Stimulated activated CD4-positive, alpha-beta T cell treated with anti-CD3 and anti-CD28 coated beads, Interleukin-1b, Interleukin-23, amount 100 ng/mL, for 1 hour (primary cell): ENCODE data around the gene DLGAP3.
"Not testable (repeated sequence)": the region's sequence is repeated elsewhere in the genome, so short reads cannot be mapped to it uniquely, and the experiment has no call there.

Experiments used
- DNase-seq, 2 donors: peaks; one replicate each; pipeline ENCODE4 v3.0.0-alpha.2; 2020; ENCODE audit warnings: low read depth in 2 of 2

DLGAP3 gene

GRCh38 chr1:34842073-34842472 is 87.4 kb downstream of the DLGAP3 start:
- no peak for DNase-seq

DNA sequence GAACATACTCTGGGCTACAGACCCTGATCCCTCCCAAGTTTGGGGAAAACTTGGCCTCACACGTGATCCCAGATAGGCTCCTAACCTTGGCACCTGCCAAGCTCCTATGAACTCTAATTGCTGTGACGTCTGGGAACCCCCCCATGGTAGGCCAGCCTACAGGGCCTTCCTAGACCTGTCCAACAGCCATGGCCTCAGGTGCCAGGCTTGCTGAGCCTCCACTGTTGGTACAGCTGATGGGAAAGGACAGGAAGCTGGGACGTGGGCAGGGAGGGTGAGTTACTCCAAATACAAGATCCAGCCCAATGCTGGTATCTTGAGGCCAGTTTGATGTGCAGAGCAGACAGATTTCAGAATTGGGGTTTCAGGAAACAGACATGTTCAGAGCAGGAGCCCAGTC is 89.0 kb downstream of the DLGAP3 start:
- no peak for DNase-seq

DNA sequence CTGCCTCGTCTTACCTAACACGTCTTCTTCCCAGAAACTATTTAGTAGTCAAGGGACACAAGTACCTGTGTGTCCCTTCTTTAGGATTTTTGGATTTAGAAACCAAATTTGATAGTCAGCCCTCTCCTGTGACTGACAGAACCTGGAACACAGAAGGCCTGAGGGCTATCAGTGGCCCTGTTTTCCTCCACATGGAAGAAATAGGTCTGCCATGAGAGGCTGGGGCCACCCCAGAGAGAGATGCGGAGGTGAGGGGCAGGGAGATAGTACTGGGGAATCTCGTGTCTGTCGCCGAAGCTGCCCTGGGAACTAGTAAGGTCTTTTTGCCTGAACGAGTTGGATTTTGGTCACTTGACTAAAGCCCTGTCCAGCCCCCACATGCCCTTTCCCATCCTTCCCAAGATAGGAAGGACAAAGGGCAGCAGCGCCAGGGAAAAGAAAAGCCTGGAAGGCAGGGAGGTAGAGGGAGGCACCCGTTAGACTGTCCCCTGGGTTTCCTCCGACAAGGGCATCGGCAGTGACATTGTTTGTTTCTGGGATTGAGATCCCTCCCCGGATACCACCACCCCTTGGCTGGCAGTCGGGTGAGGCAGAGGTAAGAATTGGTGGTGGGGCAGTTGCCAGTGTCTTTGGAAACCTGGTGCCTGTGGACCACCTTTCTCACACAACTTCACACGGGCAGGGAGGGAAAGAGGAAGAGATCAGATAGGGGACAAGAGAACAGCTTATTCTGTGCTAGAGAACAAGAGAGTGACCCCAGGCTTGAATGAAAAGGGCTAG is 89.7 kb downstream of the DLGAP3 start:
- no peak for DNase-seq

- no peak for DNase-seq
Measured at GRCh38 chr1:34833711-34834110, 95.7 kb downstream of the DLGAP3 start.

GRCh38 chr1:34831721-34832246 is 97.7 kb downstream of the DLGAP3 start:
- DNase-seq, result no peak

GRCh38 chr1:34829250-34829649 is 100.2 kb downstream of the DLGAP3 start:
- no peak for DNase-seq

DNA sequence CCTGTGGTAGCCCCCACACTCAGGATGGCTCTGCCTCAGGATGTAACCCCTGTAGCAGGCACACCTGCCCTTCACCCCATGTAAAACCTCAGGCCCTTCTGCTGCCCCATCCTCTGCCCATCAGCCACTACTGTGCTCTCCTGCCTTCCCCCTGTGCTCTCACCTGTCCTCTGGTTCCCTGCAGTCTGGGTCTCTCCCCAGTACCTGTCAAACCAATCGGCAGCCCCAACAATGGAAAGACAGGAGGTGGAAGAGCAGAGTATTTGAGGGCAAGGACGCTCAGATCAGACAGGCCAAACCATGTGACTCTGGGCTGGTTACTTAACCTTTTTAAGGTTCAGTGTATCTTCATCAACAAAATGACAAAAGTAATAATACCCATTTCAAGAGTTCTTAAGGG is 100.8 kb downstream of the DLGAP3 start:
- no peak for DNase-seq

DNA sequence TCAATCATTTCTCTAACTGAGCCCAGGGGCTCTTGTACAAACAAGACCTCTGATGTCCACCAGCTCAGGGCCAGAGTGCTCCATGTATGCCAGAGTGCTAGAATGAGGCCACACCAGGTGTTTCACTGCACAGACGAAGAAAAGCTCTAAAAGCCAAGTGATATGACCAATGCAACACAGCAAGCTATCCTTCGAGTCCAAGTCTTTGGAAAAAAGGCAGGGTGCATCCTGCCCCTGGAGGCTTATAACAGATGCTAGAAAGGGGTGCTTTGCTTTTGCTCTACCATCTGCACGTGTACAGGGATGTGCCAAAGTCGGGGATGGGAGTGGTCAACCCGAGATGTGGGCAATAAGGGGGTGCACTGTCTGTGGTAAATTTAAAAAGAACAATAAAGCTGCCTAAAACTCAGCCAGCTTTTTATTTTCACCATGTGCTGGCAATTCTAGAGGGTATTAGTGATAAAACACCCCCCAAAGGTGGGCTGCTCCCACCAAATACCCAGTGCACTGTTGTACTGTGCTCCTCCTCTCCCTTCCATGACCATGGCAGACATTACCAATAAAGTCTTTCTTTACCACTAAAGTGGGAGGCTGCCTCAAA is 102.0 kb downstream of the DLGAP3 start:
- DNase-seq, result no peak

DNA sequence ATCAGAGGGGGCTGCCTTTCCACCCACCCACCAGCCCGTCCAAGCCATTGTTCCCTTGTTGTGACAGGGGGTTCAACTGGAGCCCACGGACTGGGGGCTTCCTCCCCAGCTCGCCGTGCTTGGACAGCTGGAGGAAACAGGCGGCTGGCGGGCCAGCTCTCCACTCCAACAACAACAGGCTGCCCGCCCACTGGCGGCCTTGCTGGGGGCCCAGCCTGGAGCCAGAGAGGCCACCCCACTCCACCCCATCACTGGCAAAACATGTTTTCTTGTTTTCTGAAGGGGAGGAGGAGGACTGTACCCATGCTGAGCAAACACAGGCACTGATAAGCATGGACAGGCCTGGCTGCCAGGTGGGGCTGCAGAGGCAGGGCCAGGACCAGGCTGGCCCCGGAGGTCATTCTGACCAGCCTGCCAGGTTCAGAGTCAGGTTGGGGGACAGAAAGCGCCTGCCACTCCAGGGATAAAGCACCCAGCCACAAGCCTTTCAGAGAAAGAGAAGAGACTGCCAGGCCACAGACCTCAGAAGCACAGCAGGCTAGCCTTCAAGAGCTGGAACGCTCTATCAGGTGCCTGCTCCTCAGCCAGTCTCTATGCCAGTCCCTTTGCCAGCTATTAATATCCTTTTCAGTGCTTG is 103.9 kb downstream of the DLGAP3 start:
- DNase-seq, result no peak

GRCh38 chr1:34824817-34825454 is 104.5 kb downstream of the DLGAP3 start:
- DNase-seq, result no peak

DNA sequence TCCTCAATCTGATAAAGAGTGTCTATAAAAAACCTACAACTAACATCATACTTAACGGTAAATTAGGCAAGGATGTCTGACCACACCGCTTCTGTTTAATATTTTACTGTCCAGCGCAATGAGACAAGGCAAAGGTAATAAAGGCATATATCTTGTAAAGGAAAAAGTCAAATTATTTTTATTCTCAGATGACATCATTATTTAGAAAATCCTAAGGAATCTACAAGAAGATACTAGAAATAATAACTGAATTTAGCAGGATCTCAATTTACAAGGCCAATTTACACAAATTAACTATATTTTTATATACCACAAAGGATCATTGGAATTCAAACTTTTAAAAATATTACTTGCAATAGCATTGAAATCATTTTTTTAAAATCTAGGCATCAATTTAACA is 107.2 kb downstream of the DLGAP3 start:
- DNase-seq, result no peak

DNA sequence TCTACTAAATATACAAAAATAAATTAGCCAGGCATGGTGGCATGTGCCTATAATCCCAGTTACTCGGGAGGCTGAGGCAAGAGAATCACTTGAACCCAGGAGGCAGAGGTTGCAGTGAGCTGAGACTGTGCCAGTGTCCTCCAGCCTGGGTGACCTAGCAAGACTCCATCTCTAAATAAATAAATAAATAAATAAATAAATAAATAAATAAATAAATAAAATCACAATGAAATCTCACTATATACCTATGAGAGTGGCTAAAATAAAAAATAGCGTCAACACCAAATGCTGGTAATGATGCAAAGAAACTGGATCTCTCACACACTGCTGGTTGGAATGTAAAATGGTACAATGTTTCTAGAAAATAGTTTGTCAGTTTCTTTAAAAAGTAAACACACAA is 110.6 kb downstream of the DLGAP3 start:
- not testable (repeated sequence) for DNase-seq

DNA sequence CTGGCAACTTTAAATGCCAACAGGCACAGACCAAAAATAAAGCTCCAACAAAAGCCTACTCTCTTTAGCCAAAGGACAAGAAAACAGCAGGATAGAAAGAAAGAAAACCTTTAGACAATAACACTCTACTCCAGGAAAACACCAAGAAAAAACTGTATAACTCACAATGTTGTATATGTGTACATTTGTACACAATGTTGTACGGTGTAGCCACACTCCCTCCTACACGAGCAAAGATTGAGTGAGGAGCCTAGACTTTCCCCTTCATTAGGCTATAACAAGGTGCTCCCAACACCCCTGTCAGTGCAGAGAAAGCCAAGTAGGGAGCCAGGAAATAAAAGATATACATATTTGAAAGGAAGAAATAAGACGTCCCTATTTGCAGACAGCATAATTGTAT is 112.7 kb downstream of the DLGAP3 start:
- DNase-seq, result no peak

GRCh38 chr1:34816332-34816731 is 113.1 kb downstream of the DLGAP3 start:
- DNase-seq, result no peak
